Stimulated activated memory B cell treated with anti-CD40 and anti-IgM and Interleukin-4, amounts not matched to agents 10 μg/mL and 1 μg/mL and 100 μg/mL, for 72 hours (primary cell): ENCODE measurements around the gene SPATA18.
"Not testable (repeated sequence)": the region's sequence is repeated elsewhere in the genome, so short reads cannot be mapped to it uniquely, and the experiment has no call there.

ENCODE experiments used
- ATAC-seq: fragments of 150-1000 bp; cut with Tn5 transposase; 2 replicates; pipeline ENCODE4 v1.10.0; 2021
- H3K27ac Mint-ChIP-seq: one replicate; pipeline ENCODE4 v1.8.0; 2022; ENCODE audit warnings: mild to moderate bottlenecking, mixed read lengths
- H3K27me3 Mint-ChIP-seq: one replicate; pipeline ENCODE4 v1.8.0; 2022; ENCODE audit warnings: mixed read lengths
- H3K36me3 Mint-ChIP-seq: one replicate; pipeline ENCODE4 v1.8.0; 2022; ENCODE audit warnings: mixed read lengths
- H3K4me1 Mint-ChIP-seq: one replicate; pipeline ENCODE4 v1.8.0; 2022; ENCODE audit warnings: mixed read lengths
- H3K4me3 Mint-ChIP-seq: one replicate; pipeline ENCODE4 v1.8.0; 2022; ENCODE audit warnings: mild to moderate bottlenecking, moderate library complexity, mixed read lengths
- H3K9me3 Mint-ChIP-seq: one replicate; pipeline ENCODE4 v1.8.0; 2022; ENCODE audit warnings: mixed read lengths

SPATA18 gene

DNA sequence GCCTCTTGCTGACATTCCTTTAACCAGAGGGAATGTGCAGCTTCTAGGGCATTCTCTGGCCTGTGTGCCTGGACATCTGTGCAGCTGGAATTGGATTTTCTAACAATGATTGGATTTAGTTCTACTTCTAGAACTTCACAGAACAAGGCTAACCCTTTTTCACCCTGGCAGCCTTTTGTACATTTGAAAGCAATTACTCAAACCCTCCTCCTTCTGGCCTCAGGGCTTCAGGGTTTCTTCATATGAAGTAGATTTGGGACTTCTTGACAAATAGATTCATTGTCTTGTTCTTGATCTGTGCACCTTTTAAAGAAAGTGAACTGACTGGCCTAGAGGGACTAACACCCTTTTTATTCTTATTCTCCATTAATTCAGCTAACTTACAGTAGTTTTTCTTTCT, 30.1 kb downstream of the SPATA18 start:
- ATAC-seq = no peak
- Mint-ChIP-seq H3K36me3 (no peaks in the 10 kb centered on the region), H3K4me1 (no peaks in the 10 kb centered on the region), H3K27ac (no peak overlapping the region), H3K27me3 (peaks cover 28% of the 10 kb centered on the region), H3K9me3 (peaks cover 4% of the 10 kb centered on the region), H3K4me3 (no peak overlapping the region)

- ATAC-seq, H3K4me3 Mint-ChIP-seq, H3K36me3 Mint-ChIP-seq, H3K9me3 Mint-ChIP-seq, H3K4me1 Mint-ChIP-seq, H3K27ac Mint-ChIP-seq: not testable (repeated sequence)
- peaks cover 23% of the 10 kb centered on the region for H3K27me3 Mint-ChIP-seq
Observed at GRCh38 chr4:52086425-52086824, 35.3 kb downstream of the SPATA18 start.

DNA sequence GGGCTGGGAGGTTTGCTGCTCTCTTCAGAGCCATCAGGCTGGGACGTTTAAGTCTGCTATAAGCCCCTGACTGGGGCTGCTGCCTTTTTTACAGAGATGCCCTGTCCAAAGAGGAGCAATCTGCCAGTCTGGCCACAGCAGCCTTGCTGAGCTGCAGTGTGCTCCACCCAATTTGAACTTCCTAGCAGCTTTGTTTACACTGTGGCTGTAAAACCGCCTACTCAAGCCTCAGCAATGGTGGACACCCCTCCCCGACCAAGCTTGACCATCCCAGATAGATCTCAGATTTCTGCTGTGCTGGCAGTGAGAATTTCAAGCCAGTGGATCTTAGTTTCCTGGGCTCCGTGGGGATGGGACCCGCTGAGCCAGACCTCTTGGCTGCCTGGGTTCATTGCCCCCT, 40.7 kb downstream of the SPATA18 start:
- Mint-ChIP-seq H3K36me3 (no peaks in the 10 kb centered on the region), H3K9me3 (peaks cover 5% of the 10 kb centered on the region), H3K4me3 (no peak overlapping the region), H3K4me1 (no peaks in the 10 kb centered on the region), H3K27me3 (peaks cover 21% of the 10 kb centered on the region), H3K27ac (no peak overlapping the region)
- no peak for ATAC-seq

DNA sequence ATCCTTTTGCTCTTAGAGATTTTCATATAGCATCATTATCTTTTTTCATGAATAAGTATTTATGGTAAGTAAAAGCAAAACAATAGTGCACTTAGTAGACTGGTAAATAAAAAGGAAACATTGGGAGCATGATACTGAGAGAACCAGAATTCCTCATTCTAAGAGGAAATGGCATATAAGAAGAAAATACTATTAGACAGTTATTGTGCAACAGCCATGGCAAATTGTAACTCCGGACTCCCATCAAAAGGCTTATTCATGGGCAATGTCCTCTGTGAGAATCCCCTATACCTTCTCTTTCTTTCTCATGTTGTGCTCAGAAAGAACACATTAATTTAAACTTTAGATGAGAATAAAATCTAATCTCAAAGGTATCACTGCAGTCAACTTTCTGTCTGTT, 42.4 kb downstream of the SPATA18 start:
- H3K4me3 Mint-ChIP-seq = no peak overlapping the region
- ATAC-seq = no peak
- no peaks in the 10 kb centered on the region for H3K4me1 Mint-ChIP-seq
- no peaks in the 10 kb centered on the region for H3K36me3 Mint-ChIP-seq
- peaks cover 2% of the 10 kb centered on the region for H3K9me3 Mint-ChIP-seq
- H3K27ac Mint-ChIP-seq = no peak overlapping the region
- peaks cover 21% of the 10 kb centered on the region for H3K27me3 Mint-ChIP-seq

DNA sequence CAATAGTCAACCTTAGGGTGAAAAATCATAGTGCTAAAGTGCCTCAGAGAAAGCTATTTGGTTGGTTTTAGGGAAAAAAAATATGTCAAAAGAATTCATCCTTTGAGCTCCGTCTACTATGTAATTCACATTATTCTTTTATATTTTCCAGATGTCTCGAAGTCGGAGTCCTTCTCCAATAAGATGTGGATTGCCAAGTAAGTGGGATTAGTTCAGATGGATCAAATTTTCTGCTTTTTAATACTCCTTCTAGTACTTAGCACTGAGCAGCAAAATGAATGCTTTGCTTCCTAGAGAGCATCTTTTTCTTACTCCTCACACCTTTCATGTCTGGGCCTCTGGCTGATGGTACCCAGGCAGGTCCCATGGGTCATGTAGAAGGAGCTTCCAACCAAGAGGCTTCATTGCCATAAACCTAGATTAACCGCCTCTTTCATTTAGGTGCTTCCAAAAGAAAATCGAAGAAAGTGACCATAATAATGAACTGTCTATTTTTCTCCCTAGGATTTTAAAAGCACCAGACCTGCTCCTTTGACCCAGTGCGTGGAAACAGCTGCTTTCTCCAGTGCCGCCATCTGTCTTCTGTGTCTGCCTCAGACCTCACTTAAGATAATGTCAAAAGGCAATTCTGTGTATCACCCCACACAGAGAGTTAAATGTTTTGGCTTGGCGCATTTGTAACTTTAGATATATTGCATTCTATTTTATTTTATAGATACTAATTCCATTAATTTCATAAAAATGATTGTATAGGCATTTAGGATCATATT, 43.5 kb downstream of the SPATA18 start:
- no peak overlapping the region for H3K4me3 Mint-ChIP-seq
- peaks cover 2% of the 10 kb centered on the region for H3K9me3 Mint-ChIP-seq
- H3K27ac Mint-ChIP-seq = no peak overlapping the region
- ATAC-seq = no peak
- no peaks in the 10 kb centered on the region for H3K4me1 Mint-ChIP-seq
- peaks cover 21% of the 10 kb centered on the region for H3K27me3 Mint-ChIP-seq
- no peaks in the 10 kb centered on the region for H3K36me3 Mint-ChIP-seq

- ATAC-seq = no peak
- H3K4me1 Mint-ChIP-seq = no peaks in the 10 kb centered on the region
- no peak overlapping the region for H3K27ac Mint-ChIP-seq
- no peaks in the 10 kb centered on the region for H3K36me3 Mint-ChIP-seq
- peaks cover 2% of the 10 kb centered on the region for H3K9me3 Mint-ChIP-seq
- no peak overlapping the region for H3K4me3 Mint-ChIP-seq
- peaks cover 21% of the 10 kb centered on the region for H3K27me3 Mint-ChIP-seq
Observed at GRCh38 chr4:52095374-52095773, 44.3 kb downstream of the SPATA18 start.

DNA sequence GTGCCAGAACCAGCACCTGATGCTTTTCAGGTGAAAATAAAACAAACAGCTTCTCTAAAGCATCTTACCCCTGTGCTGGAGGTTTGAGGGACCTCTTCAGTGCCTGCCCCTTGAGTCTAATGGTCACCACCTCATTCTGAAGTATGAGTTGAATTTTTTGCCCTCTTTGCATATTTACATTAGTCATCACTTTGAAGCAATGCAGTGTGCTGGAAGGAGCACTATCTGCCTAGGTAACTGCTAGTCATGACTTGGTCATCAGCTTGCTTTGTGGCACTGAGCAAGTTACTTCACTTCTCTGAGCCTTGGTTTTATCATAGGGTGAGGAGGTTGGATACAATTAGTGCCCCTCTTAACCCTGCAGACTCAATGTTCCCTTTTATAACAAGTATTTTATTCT, 44.9 kb downstream of the SPATA18 start:
- Mint-ChIP-seq H3K9me3 (peaks cover 2% of the 10 kb centered on the region), H3K27me3 (peaks cover 15% of the 10 kb centered on the region)

DNA sequence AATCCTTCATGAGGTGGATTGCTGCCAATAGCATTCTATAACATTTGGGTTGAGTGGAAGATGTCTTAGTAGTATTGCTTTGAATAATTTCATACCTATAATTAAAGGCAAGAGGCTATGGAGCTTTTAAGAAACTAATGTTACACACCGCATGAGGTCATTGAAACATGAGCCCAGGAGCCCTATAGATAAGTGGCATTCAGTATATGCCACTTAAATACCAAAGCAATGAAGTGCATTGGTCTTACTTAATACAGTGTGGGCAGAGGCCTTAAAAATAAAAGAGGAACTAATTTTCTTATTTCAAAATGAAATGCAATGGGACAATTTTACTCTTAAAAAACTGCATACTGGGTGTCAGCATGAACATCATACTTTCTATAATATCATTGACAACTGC, 47.5 kb downstream of the SPATA18 start:
- Mint-ChIP-seq H3K9me3 (peaks cover 2% of the 10 kb centered on the region), H3K27me3 (no peaks in the 10 kb centered on the region), H3K4me3 (no peak overlapping the region), H3K4me1 (no peaks in the 10 kb centered on the region), H3K27ac (no peak overlapping the region), H3K36me3 (no peaks in the 10 kb centered on the region)
- ATAC-seq = no peak

More for the DNA sequence above, 44.9 kb downstream of the SPATA18 start:
- no peak overlapping the region for H3K4me3 Mint-ChIP-seq
- H3K36me3 Mint-ChIP-seq = no peaks in the 10 kb centered on the region
- no peaks in the 10 kb centered on the region for H3K4me1 Mint-ChIP-seq
- ATAC-seq = no peak
- no peak overlapping the region for H3K27ac Mint-ChIP-seq

DNA sequence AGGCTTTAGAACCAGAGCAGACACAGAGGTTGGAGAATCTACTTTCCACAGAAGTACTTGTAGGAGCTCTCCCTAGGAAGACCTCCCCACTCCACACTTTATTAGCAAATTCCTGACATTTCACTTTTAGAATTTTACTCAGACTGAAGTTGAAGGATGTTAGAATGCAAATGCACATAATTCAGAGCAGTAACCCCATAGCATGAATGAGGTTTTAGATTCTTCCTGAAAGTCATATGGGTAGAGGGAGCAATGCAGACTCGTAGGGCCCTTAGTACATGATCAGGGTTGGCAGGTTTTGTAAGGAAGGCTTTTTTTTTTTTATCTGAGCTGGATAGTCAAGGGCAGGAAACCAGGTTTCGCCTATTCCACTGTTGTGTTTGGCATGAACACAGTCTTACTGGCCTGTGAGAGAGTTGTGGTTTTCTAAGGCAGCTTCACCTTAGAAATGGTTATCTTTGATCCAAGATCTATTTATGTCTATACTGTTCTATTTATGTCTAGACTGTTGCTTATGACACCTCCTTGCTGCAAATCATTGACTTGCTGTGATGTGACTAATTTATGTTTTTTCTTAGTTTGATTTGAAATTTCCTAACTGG, 48.9 kb downstream of the SPATA18 start:
- no peaks in the 10 kb centered on the region for H3K4me1 Mint-ChIP-seq
- H3K27me3 Mint-ChIP-seq = no peaks in the 10 kb centered on the region
- H3K27ac Mint-ChIP-seq = no peak overlapping the region
- no peak overlapping the region for H3K4me3 Mint-ChIP-seq
- H3K36me3 Mint-ChIP-seq = no peaks in the 10 kb centered on the region
- H3K9me3 Mint-ChIP-seq = peaks cover 2% of the 10 kb centered on the region
- ATAC-seq = peak; percentile 29

GRCh38 chr4:52102587-52102986, 51.5 kb downstream of the SPATA18 start:
- no peaks in the 10 kb centered on the region for H3K36me3 Mint-ChIP-seq
- H3K27ac Mint-ChIP-seq = no peak overlapping the region
- ATAC-seq = no peak
- H3K4me1 Mint-ChIP-seq = no peaks in the 10 kb centered on the region
- H3K4me3 Mint-ChIP-seq = no peak overlapping the region
- no peaks in the 10 kb centered on the region for H3K27me3 Mint-ChIP-seq
- H3K9me3 Mint-ChIP-seq = no peaks in the 10 kb centered on the region

GRCh38 chr4:52103319-52103718, 52.2 kb downstream of the SPATA18 start:
- ATAC-seq = no peak
- Mint-ChIP-seq H3K4me1 (no peaks in the 10 kb centered on the region), H3K36me3 (no peaks in the 10 kb centered on the region), H3K27me3 (no peaks in the 10 kb centered on the region), H3K4me3 (no peak overlapping the region), H3K27ac (no peak overlapping the region), H3K9me3 (no peaks in the 10 kb centered on the region)

DNA sequence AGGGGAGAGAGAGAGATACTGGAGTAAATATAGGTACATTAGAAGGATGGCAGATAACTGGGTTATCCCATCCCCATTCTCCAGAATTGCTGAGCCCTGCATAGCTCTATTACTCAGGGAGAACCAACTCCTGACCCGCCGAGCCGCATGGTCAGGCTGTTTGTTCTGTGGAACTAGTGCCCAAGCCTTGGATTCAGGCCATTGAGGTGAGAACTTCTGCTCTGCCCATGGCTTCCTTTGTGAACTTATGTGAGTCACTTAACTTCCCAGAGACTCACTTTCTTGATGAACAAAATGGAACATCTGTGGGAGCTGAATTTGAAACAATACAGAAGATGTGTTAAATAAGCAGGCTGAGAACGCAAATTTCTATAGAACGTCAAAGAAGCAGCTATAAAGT, 54.2 kb downstream of the SPATA18 start:
- H3K4me3 Mint-ChIP-seq = no peak overlapping the region
- H3K36me3 Mint-ChIP-seq = no peaks in the 10 kb centered on the region
- H3K4me1 Mint-ChIP-seq = no peaks in the 10 kb centered on the region
- no peaks in the 10 kb centered on the region for H3K27me3 Mint-ChIP-seq
- ATAC-seq = no peak
- no peaks in the 10 kb centered on the region for H3K9me3 Mint-ChIP-seq
- no peak overlapping the region for H3K27ac Mint-ChIP-seq

DNA sequence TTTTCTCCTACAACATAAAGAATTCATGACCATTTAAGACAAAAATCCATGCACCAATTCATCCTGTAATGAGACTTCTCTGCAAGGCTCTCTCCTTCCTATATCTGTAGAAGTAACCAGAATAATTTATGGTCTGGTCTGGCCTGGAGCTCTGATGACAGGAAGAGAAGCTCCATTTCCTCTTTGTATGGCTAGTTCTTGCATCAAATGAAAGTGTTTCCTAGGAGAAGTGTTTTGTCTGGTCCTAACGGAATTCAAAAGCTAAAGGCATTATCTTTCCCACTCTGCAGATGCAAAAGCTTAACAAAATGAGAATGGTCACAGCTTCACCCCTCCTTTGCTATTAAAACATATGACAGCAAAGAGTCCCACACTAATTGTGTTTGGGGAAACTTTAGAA, 55.1 kb downstream of the SPATA18 start:
- Mint-ChIP-seq H3K27me3 (no peaks in the 10 kb centered on the region), H3K9me3 (no peaks in the 10 kb centered on the region), H3K4me1 (no peaks in the 10 kb centered on the region), H3K27ac (no peak overlapping the region), H3K36me3 (no peaks in the 10 kb centered on the region), H3K4me3 (no peak overlapping the region)
- ATAC-seq = no peak

DNA sequence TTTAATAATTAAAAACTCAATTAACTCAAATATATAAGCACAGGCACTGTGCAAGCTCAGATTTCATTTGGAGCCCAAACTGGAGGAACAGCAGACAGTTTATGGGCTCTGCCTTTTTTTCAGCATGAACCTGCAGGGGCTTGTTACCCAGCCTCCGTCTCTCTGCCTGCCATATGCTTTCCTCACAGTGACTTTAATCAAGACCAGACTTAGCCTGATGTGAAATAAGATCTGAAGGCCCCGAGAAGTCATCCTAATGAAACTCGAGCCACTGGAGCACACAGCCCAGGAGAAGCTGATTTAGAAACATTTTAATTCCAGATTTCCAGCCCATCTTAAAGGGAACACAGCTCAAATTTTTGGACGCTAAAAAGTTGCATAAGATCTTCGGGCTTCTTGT, 55.6 kb downstream of the SPATA18 start:
- H3K4me1 Mint-ChIP-seq = no peaks in the 10 kb centered on the region
- ATAC-seq = no peak
- no peak overlapping the region for H3K4me3 Mint-ChIP-seq
- H3K9me3 Mint-ChIP-seq = no peaks in the 10 kb centered on the region
- H3K36me3 Mint-ChIP-seq = no peaks in the 10 kb centered on the region
- H3K27ac Mint-ChIP-seq = no peak overlapping the region
- H3K27me3 Mint-ChIP-seq = no peaks in the 10 kb centered on the region

DNA sequence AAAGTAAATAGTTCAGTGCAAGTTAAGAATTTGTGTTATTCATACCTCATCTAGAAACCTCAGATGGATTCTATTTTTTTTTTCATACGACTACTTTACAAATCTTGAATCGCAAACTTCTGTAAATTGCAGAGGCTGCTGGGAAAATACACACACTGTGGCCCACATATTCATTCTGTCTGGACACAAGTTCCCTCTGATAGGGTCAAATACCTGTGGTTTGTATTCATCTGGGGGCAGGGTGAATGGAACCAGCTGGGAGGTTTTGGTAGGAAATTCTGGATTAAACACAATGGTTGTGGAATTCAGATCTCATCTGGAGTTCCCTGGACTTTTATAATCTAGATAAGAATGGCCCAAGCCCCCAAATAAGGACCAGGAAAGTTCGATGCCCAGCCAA, 56.2 kb downstream of the SPATA18 start:
- Mint-ChIP-seq H3K4me3 (no peak overlapping the region), H3K36me3 (no peaks in the 10 kb centered on the region), H3K9me3 (no peaks in the 10 kb centered on the region), H3K27me3 (no peaks in the 10 kb centered on the region), H3K27ac (no peak overlapping the region), H3K4me1 (no peaks in the 10 kb centered on the region)
- no peak for ATAC-seq

DNA sequence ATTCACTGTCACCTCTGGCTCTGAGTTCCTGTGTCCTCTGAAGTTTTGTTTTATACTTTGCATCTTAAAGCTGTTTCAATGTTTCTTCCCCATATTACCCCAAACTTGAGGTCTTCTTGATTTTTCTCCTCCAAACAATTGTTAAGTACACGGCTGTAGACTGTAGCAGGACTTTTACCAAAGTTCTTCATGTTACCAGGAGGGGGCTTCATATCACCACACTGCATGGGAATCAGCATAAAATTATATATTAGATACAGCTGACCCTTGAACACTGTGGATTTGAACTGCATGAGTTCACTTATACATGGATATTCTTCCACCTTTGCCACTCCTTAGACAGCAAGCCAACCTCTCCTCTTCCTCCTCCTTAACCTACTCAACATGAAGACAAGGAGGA, 56.6 kb downstream of the SPATA18 start:
- no peaks in the 10 kb centered on the region for H3K9me3 Mint-ChIP-seq
- H3K4me3 Mint-ChIP-seq = no peak overlapping the region
- no peak overlapping the region for H3K27ac Mint-ChIP-seq
- no peaks in the 10 kb centered on the region for H3K4me1 Mint-ChIP-seq
- H3K36me3 Mint-ChIP-seq = no peaks in the 10 kb centered on the region
- ATAC-seq = no peak
- no peaks in the 10 kb centered on the region for H3K27me3 Mint-ChIP-seq
